ENCODE measurements around the gene CD244.
"Not testable (repeated sequence)": the region's sequence is repeated elsewhere in the genome, so short reads cannot be mapped to it uniquely, and the experiment has no call there.

Gene CD244

DNA sequence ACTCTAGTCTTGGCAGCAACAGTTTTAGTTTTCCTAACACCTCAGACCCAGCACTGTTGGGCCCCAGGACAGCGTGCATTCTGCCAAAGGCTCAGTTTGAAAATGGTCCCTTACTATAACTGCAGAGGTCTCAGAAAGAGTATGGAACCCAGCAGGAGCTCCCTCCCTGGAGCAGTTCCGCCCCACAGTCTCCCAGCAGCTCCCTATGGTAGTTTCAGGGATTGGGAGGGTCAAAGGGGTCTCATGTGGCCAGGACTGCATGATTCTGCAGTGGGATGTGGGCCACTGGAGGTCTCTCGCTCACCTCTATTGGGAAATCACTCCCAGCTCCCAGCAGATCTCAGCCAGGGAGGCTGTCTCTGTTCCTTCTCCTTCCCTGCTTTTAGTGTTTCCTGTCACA lies 54.4 kb downstream of the CD244 start:
- no peak for FAIRE-seq

GRCh38 chr1:160807738-160808137 lies 54.9 kb downstream of the CD244 start:
- no peak for FAIRE-seq

DNA sequence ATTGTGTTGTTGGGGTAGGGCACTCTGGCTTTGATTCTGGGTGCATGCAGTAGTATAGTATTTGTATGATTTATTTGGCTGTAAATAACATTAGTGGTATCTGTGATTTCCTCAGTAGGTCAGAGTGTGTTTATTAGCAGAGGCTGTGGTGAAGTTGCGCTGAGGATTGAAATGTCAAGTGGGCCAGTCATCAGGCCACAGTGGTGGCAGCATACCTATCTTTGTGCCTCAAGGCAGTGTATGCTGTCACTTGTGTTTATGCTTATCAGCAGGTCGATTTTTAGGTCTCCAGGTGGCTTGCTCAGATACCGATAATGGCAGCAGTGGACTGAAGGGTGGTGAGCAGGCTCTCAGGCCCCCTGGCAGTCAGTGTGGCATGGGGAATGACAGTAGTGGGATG lies 55.4 kb downstream of the CD244 start:
- FAIRE-seq, result no peak

GRCh38 chr1:160806784-160807183 lies 55.9 kb downstream of the CD244 start:
- no peak for FAIRE-seq

GRCh38 chr1:160806109-160806665 lies 56.5 kb downstream of the CD244 start:
- FAIRE-seq, result no peak

DNA sequence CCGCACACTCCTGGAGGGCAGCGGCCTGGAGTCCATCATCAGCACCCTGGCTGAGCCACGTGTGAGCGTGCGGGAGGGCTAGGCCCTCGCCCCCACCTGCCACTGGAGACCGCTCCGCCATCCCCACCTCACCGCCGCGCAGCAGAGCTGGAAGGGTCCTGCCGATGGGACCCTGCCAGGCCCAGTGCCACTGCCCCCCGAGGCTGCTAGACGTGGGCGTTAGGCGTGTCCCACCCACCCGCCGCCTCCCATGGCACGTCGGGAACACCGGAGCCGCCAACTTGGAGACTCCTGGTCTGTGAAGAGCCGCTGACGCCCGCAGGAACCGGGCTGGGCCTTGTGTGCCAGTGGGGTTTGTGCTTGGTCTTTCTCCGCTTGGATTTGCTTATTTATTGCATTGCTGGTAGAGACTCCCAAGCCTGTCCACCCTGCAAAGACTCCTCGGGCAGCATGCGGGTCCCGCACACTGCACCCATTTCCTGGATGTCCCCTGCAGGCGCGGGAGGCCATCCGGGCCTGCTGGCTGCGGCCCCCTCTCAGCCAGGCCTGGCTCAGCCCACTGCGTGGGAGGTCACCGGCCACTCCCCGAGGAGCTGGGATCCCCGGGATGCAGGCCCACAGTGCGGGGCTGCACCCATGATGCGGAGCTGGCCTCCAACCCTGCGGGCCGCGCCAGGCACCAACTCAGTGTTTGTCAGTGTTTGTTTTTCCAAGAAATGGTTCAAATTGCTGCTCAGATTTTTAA lies 60.7 kb downstream of the CD244 start:
- no peak for FAIRE-seq

DNA sequence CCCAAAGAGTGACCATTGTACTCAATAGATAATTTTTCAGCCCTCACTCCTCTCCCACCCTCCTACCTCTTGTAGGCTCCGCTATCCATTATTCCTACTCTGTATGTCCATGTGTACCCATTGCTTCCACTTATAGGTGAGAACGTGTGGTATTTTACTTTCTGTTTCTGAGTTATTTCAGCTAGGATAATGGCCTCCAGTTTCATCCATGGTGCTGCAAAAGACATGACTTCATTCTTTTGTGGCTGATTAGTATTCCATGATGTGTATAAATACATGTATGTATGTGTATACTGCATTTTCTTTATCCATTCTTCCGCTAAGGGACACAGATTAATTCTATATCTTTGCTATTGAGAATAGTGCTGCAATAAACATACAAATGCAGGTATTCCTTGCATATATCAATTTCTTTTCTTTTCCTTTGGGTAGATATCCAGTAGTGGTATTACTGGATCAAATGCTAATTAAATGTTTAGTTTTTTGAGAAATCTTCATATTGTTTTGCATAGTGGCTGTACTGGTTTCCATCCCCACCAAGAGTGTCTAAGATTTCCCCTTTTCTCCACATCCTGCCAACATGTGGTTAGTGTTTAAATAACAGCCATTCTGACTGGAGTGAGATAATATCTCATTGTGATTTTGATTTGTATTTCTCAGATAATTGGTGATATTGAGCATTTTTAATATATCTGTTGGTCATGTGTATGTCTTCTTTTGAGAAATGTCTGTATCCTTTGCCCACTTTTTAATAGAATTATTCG lies 61.9 kb downstream of the CD244 start:
- FAIRE-seq, result no peak

DNA sequence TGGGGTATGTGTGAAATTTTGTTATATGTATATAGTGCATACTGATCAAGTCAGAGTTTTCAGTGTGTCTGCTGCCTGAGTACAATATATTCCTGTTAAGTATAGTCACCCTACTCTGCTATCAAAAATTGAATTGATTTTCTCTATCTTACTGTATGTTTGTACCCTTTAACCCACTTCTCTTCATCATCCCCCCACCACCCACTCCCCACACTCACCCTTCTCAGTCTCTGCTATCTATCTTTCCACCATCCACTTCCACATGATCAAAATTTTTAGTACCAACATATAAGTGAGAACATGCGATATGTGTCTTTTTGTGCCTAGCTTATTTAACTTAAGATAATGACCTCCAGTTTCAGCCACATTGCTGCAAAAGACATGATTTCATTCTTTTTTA lies 62.5 kb downstream of the CD244 start:
- no peak for FAIRE-seq

GRCh38 chr1:160799641-160800040 lies 63.0 kb downstream of the CD244 start:
- no peak for FAIRE-seq

GRCh38 chr1:160798439-160798838 lies 64.2 kb downstream of the CD244 start:
- no peak for FAIRE-seq

- no peak for FAIRE-seq
Measured at GRCh38 chr1:160797861-160798273, 64.8 kb downstream of the CD244 start.

DNA sequence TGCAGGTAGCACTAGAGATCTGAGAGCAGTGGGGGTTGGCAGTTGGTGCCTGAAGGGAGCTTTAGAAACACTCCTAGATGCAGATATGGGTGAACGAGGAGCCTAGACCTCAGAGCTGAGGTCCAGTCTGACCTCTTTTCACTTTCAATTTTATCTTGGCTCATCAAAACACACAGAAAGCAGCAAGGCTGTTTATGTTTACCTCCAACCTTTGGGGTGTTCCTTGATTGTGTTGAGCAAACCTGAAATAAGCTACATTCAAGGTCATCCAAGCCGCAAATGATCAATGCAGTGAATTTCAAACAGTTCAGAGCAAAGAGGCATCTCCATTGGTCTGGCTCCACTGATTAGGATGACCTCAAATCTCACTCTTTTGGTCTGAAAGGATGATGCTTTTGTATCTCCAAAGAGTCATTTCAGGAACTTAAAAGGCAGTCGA lies 65.4 kb downstream of the CD244 start:
- FAIRE-seq, result no peak

DNA sequence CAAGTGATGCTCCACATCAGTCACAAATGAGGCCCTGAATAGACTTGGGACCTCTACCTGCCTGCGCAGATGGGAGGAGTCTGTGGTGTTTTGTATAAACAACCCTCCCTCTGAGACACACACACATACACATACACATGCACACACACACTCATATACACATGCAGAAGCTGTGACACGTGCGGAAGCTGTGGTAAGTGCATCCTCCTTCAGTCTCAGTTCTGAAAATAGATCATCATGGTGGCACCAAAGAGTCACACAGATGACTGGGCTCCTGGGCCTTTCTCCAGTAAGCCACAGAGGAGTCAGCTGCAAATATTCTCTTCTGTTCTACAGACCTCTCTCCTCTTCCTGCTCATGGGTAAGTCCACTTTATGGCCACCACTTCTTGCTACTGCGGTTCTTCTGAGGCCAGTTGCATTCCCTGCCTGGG lies 66.7 kb downstream of the CD244 start, which contains the start of gene LY9:
TSS of gene LY9 (plus strand) at position 224 of the 433 bp plus-strand sequence. CDS start at position 238, 14 bp downstream.
- no peak for FAIRE-seq

DNA sequence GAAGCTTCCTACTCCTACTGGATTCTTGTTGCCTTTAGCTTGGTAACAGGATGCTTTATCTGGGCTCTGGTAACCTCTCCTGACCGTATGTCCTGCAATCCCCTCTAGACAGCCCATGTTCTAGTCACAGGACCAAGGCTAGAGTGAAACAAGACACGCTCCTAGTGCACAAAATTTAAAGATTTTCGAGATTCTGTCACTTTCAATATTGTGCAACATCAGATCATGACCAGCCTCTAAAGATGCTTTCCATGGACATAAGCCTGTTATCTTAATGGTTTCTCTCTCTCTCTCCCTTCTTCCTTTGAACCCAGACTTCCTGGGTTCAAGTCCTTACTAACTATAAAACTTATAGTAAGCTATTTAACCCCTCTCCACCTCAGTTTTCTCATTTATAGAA lies 68.3 kb downstream of the CD244 start:
- FAIRE-seq, result no peak

DNA sequence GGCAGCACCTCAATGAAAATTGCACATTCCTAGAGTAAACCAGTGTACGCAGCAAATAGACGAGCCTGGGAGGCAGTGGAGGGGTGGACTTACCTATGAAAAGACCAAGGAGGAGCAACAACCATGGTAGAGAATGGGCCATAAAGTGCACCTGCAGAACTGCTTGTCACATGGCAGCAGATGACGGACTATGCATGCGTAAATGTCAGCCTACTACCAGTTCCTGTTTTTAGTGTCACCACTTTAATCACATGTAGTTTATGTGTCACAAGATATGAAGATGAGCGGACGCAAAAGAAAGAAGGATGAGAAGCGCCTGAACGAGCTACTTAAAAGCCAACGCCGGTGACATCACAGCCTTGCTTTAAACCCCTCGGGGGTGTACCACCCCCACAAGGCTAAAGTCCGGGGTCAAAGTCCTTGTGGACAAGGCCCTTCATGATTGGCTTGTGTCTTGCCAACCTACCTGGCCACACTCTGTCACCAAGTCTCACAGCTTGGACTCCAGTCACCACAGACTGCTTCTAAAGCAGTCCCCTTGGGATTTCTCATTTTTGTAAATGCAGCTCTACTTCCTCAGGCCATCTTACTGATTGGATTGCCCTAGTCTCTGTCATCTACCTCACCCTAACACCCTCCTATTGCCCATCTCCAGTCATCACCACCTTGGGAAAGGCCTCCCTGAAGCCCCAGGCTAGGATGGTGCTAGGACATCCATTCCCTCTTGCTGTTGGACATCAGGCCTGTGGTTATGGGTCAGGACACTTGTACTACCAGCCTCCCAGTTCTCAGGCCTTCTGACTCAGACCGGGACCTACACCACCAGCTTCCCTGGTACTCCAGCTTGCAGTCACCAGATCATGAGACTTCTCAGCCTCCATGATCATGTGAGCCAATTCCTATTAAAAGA lies 72.7 kb downstream of the CD244 start:
- FAIRE-seq, result no peak

DNA sequence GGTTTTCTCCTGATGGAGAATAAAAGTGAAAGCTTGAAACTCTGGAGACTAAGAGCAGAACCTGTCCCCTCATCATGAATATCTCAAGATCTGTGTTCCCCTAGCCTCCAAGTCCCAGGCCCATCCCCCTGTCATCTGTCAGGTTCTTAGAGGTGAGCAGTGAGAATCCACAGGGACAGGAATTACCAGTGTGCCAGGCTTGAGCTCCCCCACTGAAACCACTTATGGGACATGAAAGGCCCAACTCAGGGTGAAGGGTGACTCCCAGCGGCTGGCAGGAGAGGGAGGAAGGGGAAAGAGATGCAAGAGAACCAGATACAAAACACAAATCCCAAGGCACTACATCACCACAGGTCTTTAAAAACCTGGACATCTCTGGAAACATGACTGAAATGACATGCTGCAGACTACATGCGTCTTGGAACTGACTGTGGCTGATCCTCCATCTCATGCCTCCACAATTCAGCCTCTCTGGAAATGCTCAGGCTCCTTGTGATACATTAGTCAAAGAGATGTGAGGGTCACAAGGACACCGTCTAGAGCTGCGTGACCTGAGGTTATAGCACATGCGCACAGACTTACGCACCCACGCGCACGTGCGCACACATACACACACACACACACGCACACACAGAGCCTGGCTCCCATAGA lies 73.5 kb downstream of the CD244 start:
- no peak for FAIRE-seq

DNA sequence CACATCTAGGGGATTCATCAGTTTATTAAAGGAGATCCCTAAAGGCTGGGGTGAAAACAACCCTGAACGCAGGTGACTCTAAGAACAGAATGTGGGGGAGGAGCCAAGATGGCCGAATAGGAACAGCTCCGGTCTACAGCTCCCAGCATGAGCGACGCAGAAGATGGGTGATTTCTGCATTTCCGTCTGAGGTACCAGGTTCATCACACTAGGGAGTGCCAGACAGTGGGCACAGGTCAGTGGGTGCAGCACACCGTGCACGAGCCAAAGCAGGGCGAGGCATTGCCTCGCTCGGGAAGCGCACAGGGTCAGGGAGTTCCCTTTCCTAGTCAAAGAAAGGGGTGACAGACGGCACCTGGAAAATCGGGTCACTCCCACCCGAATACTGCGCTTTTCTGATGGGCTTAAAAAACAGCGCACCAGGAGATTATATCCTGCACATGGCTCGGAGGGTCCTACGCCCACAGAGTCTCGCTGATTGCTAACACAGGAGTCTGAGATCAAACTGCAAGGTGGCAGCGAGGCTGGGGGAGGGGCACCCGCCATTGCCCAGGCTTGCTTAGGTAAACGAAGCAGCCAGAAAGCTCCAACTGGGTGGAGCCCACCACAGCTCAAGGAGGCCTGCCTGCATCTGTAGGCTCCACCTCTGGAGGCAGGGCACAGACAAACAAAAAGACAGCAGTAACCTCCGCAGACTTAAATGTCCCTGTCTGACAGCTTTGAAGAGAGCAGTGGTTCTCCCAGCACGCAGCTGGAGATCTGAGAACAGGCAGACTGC lies 79.5 kb downstream of the CD244 start:
- not testable (repeated sequence) for FAIRE-seq

GRCh38 chr1:160781914-160782689 lies 80.6 kb downstream of the CD244 start:
- FAIRE-seq, result no peak

- FAIRE-seq, result no peak
Measured at GRCh38 chr1:160781186-160781766, 81.4 kb downstream of the CD244 start.

DNA sequence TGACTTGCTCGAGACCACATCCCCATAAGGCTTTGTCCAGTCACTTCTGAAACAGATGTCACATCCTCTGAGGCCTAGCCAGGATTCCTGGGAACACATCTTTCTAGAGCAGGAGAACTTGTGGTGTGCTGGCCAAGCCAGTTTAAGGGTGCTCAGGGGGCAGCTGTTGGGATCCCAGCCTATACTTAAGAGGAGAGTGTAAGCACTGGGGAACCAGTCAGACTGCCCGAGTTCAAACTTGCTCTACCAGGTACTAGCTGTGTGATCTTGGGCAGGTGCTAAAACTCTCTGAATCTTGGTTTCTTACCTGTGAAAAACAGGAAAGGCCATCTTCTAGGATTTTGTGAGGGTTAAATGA lies 82.3 kb downstream of the CD244 start:
- FAIRE-seq, result no peak

All from A204.1 (cell line).